Measurements from ENCODE around the gene CENPQ.

DNA sequence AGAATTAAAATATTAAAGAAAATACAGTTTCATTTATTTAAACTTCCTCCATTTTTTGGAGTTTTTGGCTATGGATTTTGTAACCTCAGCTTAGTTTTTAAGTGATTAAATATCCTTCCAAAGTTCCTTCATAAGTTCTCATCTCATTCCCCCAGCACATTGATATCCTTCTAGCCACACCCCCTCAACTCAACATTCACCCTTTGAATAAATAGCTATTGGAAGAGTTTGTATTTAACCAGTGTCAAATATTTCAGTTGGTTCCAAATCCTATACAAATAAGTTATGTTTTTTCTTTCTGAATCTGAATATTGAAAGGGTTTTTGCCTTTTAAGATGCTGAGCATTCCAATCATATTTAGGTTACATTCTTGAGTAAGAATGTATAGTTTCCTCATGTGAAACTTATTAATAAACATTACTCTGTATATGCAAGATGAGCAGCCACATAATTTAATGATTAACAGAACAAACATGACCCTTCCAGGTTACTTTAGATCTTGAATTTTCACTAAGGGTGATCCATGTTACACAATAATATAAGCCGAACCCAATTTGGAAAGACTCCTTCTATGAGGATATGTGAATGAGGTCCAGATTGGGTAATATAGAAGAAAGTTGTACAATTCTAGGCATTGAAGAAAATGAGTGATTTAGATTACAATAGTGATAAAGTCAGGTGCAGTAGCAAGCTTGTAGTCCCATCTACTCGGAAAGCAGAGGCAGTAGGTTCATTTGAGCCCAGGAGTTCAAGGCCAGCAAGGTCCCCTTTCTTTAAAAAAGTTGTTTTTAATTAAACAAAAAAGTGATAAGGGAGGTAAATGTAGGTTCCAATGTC, 50.2 kb downstream of the CENPQ start:
- TF ChIP-seq CTCF (conservative IDR thresholded peaks at IDR 0.05; ENCODE audit: low read depth, low read length), result no peak
- no peak for TF ChIP-seq EZH2 (IDR thresholded peaks at IDR 0.05; ENCODE audit: borderline replicate concordance, low read depth, low read length, poor library complexity, severe bottlenecking)

Measured in A673 (cell line).